WTC11 (cell line): ENCODE results near the gene KCNG2. TPM values are rescaled to one million over a fixed set of nuclear protein-coding genes. Genes with fewer than 3 reads are reported as not detected.

Experiments used
- ATAC-seq: fragments of 200-7000 bp; cut with Tn5 transposase; 2 replicates; pipeline ENCODE4 v1.10.0; 2021; ENCODE audit warnings: mild to moderate bottlenecking, moderate library complexity
- CTCF ChIA-PET: fragments of 300-600 bp; sonication (Branson Sonifier 250); formaldehyde crosslinking; loops from one replicate; lab custom pipeline; 2021; ENCODE audit warnings: antibody characterized with exemption; lab: Charles Lee
- POLR2A ChIA-PET: fragments of 350-600 bp; sonication (Branson Sonifier 250); formaldehyde crosslinking; loops from one replicate; lab custom pipeline; 2021; ENCODE audit warnings: antibody characterized with exemption; lab: Charles Lee
- DNase-seq: peaks from one replicate; pipeline ENCODE4 v3.0.0; 2021; ENCODE audit warnings: low spot score
- H3K27ac Mint-ChIP-seq: 2 replicates; pipeline ENCODE4 v1.8.0; 2021; ENCODE audit warnings: mixed read lengths
- H3K27me3 Mint-ChIP-seq: 2 replicates; pipeline ENCODE4 v1.8.0; 2021; ENCODE audit warnings: low read depth, mild to moderate bottlenecking, moderate library complexity, mixed read lengths
- H3K36me3 Mint-ChIP-seq: 2 replicates; pipeline ENCODE4 v1.8.0; 2021; ENCODE audit warnings: mixed read lengths
- H3K4me1 Mint-ChIP-seq: 2 replicates; pipeline ENCODE4 v1.8.0; 2022; ENCODE audit warnings: mixed read lengths
- H3K4me3 Mint-ChIP-seq: 2 replicates; pipeline ENCODE4 v1.8.0; 2021; ENCODE audit warnings: mild to moderate bottlenecking, moderate library complexity, mixed read lengths
- H3K9me3 Mint-ChIP-seq: 2 replicates; pipeline ENCODE4 v1.8.0; 2021; ENCODE audit warnings: mixed read lengths
- E2F1 ChIP-seq: sonication (generic); formaldehyde crosslinking; IDR thresholded peaks from 2 replicates; pipeline ENCODE4 v1.8.0; 2022; ENCODE audit warnings: mild to moderate bottlenecking, missing genetic modification reagents
- HMGXB4 ChIP-seq: sonication (generic); formaldehyde crosslinking; IDR thresholded peaks from 2 replicates; pipeline ENCODE4 v1.8.1; 2023; ENCODE audit warnings: mild to moderate bottlenecking, moderate library complexity, missing genetic modification reagents
- NFYB ChIP-seq: sonication (generic); formaldehyde crosslinking; conservative IDR thresholded peaks from 2 replicates; pipeline ENCODE4 v1.8.0; 2022; ENCODE audit warnings: low read depth, missing genetic modification reagents
- PREB ChIP-seq: sonication (generic); formaldehyde crosslinking; IDR thresholded peaks from 2 replicates; pipeline ENCODE4 v1.8.1; 2022; ENCODE audit warnings: mild to moderate bottlenecking, missing genetic modification reagents, moderate library complexity, borderline replicate concordance
- RELA ChIP-seq: sonication (generic); formaldehyde crosslinking; IDR thresholded peaks from 2 replicates; pipeline ENCODE4 v1.8.1; 2022; ENCODE audit warnings: missing genetic modification reagents, mild to moderate bottlenecking, borderline replicate concordance
- RORB ChIP-seq: fragments of 250-450 bp; sonication (Bioruptor Pico); IDR thresholded peaks from 2 replicates; pipeline ENCODE4 v1.9.0; 2021; ENCODE audit warnings: mild to moderate bottlenecking
- STAT6 ChIP-seq: sonication (generic); formaldehyde crosslinking; conservative IDR thresholded peaks from 2 replicates; pipeline ENCODE4 v1.8.1; 2023; ENCODE audit warnings: mild to moderate bottlenecking, low read depth, missing genetic modification reagents, moderate library complexity
- TEAD1 ChIP-seq: sonication (generic); formaldehyde crosslinking; IDR thresholded peaks from 2 replicates; pipeline ENCODE4 v1.8.0; 2022; ENCODE audit warnings: mild to moderate bottlenecking, missing genetic modification reagents
- TP53 ChIP-seq: sonication (generic); formaldehyde crosslinking; IDR thresholded peaks from 2 replicates; pipeline ENCODE4 v1.8.1; 2023; ENCODE audit warnings: mild to moderate bottlenecking, missing genetic modification reagents
- USF1 ChIP-seq: sonication (generic); formaldehyde crosslinking; IDR thresholded peaks from 2 replicates; pipeline ENCODE4 v1.8.0; 2022; ENCODE audit warnings: mild to moderate bottlenecking, missing genetic modification reagents
- USF2 ChIP-seq: sonication (generic); formaldehyde crosslinking; IDR thresholded peaks from 2 replicates; pipeline ENCODE4 v1.8.1; 2023; ENCODE audit warnings: mild to moderate bottlenecking, missing genetic modification reagents, moderate library complexity
- ZMAT4 ChIP-seq: fragments of 250-450 bp; sonication (Bioruptor Pico); IDR thresholded peaks from 2 replicates; pipeline ENCODE4 v1.9.0; 2021; ENCODE audit warnings: mild to moderate bottlenecking
- ZNF219 ChIP-seq: sonication (generic); formaldehyde crosslinking; IDR thresholded peaks from 2 replicates; pipeline ENCODE4 v1.8.0; 2023; ENCODE audit warnings: missing genetic modification reagents, mild to moderate bottlenecking, borderline replicate concordance
- ZNF416 ChIP-seq: fragments of 250-450 bp; sonication (Bioruptor Pico); IDR thresholded peaks from 2 replicates; pipeline ENCODE4 v1.9.0; 2021; ENCODE audit warnings: mild to moderate bottlenecking, inconsistent platforms
- ZNF512 ChIP-seq: sonication (generic); formaldehyde crosslinking; IDR thresholded peaks from 2 replicates; pipeline ENCODE4 v1.8.1; 2022; ENCODE audit warnings: missing genetic modification reagents, borderline replicate concordance
- ZSCAN18 ChIP-seq: fragments of 250-450 bp; sonication (Bioruptor Pico); IDR thresholded peaks from 2 replicates; pipeline ENCODE4 v2.1.2; 2022; ENCODE audit warnings: mild to moderate bottlenecking, moderate library complexity
- total RNA-seq: library from RNA; stranded (reverse); gene quantifications from 3 replicates; pipeline ENCODE4 v1.2.3, GENCODE V29; 2021

The KCNG2 gene
- total RNA-seq, 1 experiment from 2014 or later: 0.50 TPM

- POLR2A ChIA-PET: no interaction called here
- H3K27me3 Mint-ChIP-seq: no peaks in the 10 kb centered on the region
- H3K36me3 Mint-ChIP-seq: no peaks in the 10 kb centered on the region
- no peaks in the 10 kb centered on the region for H3K4me1 Mint-ChIP-seq
- H3K4me3 Mint-ChIP-seq: no peak overlapping the region
- CTCF ChIA-PET: no interaction called here
- no peak for ATAC-seq
- no peaks in the 10 kb centered on the region for H3K9me3 Mint-ChIP-seq
- no peak for TF ChIP-seq PREB (CRISPR knock-in tag)
- no peak for TF ChIP-seq USF2 (CRISPR knock-in tag)
- TF ChIP-seq ZMAT4 (CRISPR knock-in tag): no peak
- TF ChIP-seq STAT6 (CRISPR knock-in tag): no peak
- no peak for TF ChIP-seq NFYB (CRISPR knock-in tag)
- TF ChIP-seq HMGXB4 (CRISPR knock-in tag): no peak
- DNase-seq: no peak
- H3K27ac Mint-ChIP-seq: no peak overlapping the region
These were observed 16.6 kb downstream of the KCNG2 start for GRCh38 chr18:79814373-79814772.

- no peak overlapping the region for H3K4me3 Mint-ChIP-seq
- no peaks in the 10 kb centered on the region for H3K27me3 Mint-ChIP-seq
- H3K9me3 Mint-ChIP-seq: no peaks in the 10 kb centered on the region
- H3K27ac Mint-ChIP-seq: no peak overlapping the region
- no peak for ATAC-seq
- ChIA-PET CTCF (no interaction called here), POLR2A (no interaction called here)
- no peak for DNase-seq
- TF ChIP-seq HMGXB4 (CRISPR knock-in tag) (no peak), E2F1 (CRISPR knock-in tag) (no peak), USF1 (CRISPR knock-in tag) (no peak), ZNF512 (CRISPR knock-in tag) (no peak), ZNF219 (CRISPR knock-in tag) (no peak), RORB (CRISPR knock-in tag) (no peak), ZSCAN18 (CRISPR knock-in tag) (no peak), ZNF416 (no peak), TEAD1 (no peak), TP53 (CRISPR knock-in tag) (no peak), RELA (no peak)
- H3K36me3 Mint-ChIP-seq: no peaks in the 10 kb centered on the region
- no peaks in the 10 kb centered on the region for H3K4me1 Mint-ChIP-seq
These were observed 17.9 kb downstream of the KCNG2 start for GRCh38 chr18:79815657-79816056.
